Stimulated activated CD4-positive, alpha-beta T cell treated with anti-CD3 and anti-CD28 coated beads, Interleukin-1b, Interleukin-23, amount 100 ng/mL, for 4 hours (primary cell): ENCODE data around the gene SLC35A1.
"Not testable (repeated sequence)": the region's sequence is repeated elsewhere in the genome, so short reads cannot be mapped to it uniquely, and the experiment has no call there.

Experiments used
- DNase-seq, 2 donors: peaks; one replicate each; pipeline ENCODE4 v3.0.0-alpha.2; 2020; ENCODE audit warnings: low read depth in 2 of 2

Gene SLC35A1, protein sequence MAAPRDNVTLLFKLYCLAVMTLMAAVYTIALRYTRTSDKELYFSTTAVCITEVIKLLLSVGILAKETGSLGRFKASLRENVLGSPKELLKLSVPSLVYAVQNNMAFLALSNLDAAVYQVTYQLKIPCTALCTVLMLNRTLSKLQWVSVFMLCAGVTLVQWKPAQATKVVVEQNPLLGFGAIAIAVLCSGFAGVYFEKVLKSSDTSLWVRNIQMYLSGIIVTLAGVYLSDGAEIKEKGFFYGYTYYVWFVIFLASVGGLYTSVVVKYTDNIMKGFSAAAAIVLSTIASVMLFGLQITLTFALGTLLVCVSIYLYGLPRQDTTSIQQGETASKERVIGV

DNA sequence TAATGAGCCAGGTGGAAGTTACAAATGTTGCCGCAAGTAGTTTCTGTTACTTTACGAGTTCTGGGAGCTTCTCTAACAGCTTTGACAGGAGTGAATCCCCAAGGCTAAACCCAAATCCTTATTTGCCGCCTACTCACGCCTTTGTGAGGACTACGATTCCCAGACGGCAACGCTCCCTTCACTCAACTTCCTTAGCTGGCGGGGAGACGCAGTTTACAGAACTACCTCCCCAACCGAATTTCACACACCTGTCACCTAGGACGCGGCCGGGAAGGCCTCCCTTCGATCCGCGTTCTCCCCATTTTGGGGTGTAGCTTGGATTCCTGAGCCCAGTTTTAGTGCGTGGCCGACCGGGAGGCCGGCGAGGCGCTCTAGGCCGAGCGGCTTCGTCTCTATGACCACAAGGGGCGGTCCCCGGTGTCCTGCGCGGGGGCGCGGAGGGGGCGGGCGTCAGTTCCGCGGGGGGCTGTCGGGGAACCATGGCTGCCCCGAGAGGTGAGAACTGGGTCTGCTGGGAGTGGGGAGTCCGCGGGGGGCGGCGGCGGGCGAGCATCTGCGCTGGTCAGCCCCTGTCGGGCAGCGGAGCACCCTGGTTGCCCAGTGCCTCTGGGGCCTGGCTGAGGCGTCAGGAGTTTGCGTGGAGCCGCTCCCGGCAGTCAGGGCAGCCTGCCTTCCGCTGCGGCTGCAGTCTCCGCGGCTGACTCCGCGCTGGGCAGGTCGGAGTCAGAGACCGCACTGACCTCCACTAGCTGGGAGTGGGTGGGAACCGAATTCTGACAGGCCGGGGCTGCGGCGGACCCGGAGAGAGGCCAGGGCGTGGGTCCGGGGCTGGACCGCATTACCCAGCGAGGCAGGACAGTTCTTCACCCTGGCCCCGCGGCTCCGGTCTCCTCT, at the start of gene SLC35A1:
SLC35A1 (plus strand) TSS at position 450 of the 894 bp plus-strand sequence; CDS start at position 480, 30 bp downstream.
- DNase-seq = peak; percentile 82 to 83

DNA sequence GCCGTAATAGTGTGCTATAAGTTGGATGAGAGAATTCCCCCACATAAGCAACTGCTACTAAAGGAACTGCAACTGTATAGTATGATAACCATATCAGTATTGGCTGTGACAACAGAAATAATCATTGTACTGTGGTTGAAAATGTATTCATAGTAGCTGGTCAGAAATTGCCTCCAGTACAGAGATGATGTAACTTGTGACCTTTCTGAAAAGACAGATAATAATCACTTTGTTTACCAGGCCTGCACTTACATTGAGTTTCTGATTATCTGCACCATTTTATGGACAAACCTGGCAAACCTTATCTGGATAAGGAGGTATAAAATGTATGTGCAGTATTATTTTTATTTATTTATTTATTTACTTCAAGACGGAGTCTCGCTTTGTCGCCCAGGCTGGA, 46.0 kb upstream of the SLC35A1 start:
- DNase-seq = no peak

DNA sequence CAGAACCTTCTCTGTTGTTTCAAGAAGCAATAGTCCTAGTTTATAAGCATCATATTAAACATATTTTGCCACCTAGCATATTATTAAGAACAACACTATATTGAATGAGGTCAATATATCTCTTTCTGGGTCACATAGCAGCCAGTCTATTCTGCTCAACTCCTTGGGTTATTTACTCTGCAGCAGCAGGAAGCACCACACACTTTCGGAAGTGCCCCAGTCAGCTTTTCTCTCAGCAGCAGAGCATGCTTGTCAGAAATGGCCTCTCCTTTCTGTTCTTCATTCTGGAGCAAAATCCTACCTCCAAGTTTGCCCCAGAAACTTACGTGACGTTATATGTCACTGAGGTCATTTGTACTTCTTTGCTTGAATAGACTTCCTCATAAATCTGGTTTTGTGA, 42.3 kb upstream of the SLC35A1 start:
- DNase-seq = no peak

DNA sequence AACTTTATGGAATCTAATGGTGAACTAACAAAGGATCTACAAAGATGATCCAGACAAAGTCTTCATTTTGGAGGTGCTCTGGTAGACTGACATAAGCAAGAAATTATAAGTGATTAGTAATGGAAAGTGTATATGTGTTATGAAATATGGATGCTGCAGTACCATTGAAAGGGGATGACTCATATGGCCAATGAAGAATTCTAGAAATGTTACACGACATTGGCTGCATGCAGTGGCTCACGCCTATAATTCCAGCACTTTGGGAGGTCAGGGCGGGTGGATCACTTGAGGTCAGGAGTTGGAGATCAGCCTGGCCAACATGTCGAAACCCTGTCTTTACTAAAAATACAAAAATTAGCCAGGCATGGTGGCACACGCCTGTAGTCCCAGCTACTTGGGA, 41.5 kb upstream of the SLC35A1 start:
- DNase-seq = no peak

DNA sequence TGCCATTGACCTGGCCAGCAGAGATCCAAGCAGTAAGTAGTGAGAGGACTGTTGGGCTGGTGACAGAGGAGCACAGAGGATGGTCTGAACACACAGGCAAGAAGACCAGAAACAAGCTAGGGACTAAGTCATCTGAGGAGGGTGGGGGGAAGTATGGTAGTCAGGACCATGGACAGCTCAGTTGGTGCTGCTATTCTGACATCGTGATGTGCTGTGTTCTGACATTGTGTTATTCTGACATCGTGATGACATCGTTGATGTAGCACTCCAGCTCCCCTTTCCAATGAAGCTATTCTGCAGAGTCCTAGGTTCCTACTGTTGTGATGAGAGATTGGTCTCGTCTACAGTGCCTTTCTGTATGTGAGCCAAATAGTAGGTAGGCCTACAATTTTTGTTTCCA, 36.3 kb upstream of the SLC35A1 start:
- peak; percentile 5 to 8 for DNase-seq

DNA sequence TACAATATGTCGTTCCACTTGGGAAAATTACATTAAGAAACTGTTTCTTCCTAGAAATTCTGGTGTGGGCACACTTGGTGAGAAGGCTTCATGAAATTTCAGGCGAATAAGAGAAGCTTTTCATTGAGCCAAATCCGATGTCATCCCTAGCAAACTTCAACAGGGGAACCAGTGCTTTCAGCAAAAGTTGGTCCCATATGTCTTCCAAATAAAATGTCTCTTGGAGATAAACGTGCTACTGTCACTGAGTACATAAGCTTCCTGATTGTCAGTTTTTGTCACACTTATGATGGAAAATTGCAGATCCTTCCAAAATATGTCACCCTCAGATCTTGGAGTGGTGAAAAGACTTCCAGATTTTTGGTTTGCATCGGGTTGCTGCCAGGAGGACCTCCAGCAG, 31.1 kb upstream of the SLC35A1 start:
- no peak for DNase-seq

DNA sequence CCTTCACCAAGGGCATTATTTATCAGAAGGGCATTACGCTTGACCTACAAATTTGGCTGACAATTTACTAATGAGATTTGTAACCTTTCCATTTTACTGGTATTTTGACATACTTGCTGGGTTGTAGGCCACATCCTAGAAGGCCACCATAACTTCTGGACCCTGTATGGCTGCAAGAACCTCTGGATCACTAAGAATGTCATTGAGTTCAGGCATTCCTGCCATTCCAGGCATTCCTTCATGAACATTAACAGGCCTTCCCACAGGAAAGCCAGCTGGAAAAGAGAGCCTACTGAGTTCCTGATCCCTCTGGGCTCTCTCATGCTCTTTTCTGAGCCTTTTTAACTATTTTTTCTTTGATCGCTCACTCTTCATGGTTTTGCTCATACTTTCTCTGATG, 28.4 kb upstream of the SLC35A1 start:
- DNase-seq = no peak

DNA sequence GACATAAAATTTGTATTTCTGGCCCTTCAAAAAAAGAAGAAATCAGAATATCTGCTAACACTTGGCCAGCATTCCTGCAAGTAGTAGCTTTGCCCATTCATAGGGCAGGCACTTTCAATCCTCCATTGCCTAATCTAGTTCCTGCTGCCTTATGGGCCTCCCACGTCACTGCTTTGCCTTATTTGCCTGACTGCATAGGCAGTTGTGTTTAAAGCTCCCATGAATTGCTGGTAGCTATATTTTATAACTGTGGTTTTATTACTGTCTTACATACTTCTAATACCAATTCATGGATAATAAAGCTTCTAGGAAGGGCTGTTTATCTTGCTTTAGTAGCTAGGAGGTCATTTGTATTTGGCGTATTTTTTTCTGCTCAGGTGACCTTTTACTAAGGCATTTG, 7.7 kb upstream of the SLC35A1 start:
- DNase-seq = no peak

DNA sequence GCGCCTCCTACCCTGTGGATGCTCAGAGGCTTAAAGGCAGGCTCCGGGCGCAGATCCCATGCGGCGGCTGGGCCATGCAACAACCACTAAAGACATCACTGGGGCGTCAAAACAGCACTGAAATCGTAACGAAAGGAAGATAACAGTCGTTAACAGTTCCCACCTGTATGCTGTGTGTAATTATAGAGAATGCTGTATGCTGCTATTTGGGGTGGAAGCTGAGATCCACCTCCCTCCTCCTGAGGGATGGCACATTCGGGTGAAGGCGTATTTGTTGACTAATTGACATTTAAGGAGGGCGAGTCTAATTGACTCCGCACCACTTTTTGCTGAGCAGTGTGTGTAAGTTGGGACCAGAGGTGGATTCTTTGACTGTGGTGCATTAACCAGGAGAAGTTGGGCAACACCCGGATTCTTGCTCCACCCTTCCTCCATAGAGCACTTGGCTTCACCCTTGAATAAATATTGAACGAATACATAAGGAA, 687 bp downstream of the SLC35A1 start:
- DNase-seq = peak in 1 of 2 donors; percentile 30

DNA sequence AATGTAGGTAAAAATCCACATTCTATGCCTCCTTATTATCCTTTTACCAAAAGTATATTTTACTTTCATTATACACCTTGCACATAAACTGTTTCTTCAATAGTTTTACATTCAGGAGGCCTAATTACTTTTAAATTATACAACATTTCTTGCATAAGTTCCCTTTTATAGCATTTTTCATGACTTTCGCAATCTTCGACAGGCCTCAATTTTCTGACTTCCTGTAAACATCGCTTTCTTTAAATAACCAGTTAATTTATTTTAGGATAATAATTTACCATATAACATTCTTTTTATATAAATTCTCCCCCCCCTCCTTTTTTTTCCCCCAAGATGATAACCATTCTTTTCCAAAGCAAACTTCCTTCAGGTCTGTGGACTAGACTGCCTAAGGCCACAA, 9.2 kb downstream of the SLC35A1 start:
- DNase-seq = no peak

DNA sequence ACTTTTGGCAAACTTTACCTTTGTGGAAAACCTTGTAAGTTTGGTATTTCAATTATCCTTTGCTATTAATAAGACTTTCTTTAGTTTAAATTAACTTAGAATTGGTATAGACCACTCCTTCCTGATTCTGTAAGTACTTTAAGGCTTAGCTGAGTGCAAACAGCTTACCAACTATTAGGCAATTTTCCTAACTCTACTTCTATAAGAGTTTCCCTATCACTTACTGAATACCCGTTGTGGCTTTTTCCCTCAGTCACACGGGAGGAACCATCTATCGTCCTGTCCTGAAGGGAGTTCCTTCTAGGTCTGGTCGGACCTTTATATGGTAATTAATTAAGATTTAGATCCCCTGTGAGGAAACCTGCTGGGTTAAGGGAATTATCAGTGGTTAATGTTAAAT, 9.6 kb downstream of the SLC35A1 start:
- no peak for DNase-seq

DNA sequence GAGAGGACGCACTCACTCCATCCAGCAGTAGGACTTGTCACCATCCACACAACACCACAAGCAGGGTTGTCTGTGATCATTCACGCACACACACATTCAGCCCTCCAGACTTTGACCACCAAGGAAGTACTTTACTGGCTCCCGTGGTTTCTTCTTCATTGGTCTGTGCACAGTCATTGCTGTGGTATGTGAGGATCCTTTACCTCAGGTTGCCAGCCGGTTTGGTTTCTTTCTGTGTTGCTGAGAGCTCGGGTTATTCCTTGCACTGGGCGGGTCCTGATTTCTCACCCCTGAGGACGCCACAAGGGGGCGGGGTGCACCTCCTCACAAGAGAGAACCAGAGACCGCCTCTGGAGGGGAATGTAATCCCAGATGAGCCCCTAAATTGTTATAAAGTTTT, 11.2 kb downstream of the SLC35A1 start:
- no peak for DNase-seq

DNA sequence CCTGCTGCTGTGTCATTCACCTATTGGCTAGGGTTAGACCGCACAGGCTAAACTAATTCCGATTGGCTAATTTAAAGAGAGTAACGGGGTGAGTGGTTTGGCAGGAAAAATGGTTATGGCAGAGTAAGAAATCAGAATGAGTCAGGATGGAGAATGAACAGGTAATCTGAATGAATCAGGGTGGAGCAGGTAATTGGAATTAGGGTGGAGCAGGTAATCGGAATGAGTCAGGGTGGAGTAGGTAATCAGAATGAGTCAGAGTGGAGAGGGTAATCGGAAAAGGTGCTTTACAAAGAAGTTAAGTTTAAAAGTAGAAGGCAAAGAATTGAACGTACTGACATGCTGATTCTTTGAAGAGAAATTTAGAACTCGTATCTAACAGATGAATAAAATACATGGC, 11.7 kb downstream of the SLC35A1 start:
- DNase-seq = no peak

DNA sequence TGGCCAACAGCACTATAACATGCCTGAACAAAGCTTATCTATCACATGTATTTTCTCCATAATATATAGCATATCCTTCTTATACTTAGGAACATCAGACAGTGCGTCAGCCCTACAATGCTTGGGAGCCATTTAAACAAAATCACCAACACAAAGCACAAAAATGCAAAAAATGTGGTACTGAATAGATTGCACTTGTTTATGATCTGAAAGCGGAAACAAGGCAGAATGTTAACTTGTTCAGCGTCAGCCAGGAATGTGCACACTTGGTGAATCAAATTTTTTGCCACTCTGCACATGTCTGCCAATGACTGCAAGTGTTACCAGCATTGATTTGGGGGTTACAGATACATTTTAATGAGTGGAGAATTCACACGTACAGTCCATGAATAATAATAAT, 14.8 kb downstream of the SLC35A1 start:
- no peak for DNase-seq

DNA sequence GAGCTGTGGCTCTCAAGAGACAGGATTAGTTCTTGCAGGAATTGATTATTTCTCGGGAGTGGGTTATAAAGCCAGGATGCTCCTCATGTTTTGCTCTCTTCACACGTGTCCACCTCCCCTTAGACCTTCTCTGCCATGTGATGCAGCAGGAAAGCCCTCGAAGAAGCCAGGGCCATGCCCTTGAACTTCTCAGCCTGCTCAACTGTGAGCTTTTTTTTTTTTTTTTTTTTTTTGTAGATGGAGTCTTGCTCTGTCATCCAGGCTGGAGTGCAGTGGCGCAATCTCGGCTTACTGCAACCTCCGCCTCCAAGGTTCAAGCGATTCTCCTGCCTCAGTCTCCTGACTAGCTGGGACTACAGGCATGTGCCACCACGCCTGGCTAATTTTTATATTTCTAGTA, 16.6 kb downstream of the SLC35A1 start:
- DNase-seq = not testable (repeated sequence)

DNA sequence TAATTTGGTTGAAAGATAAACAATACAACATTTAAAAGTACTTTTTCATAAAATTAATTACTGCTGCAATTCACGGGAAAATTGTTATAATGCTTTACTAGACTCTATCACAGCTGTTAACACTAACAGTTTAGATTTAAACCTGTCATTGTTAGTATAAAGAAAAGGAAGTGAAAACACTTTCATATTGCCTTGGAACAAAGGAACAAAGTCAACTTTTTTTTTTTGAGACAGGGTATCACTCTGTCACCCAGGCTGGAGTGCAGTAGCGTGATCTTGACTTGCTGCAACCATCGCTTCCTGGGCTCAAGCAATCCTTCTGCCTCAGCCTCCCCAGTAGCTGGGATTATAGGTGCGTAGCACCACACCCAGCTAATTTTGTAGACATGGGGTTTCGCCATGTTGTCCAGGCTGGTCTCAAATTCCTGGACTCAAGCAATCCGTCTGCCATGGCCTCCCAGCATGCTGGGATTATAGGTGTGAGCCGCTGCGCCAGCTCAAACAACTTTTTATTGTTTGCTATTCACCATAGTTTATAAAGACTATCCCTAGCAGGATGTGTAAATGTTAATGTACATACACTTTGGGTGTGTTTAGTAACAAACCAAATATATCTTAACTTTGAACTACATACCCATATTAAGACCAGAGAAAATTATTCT, 22.1 kb downstream of the SLC35A1 start:
- no peak for DNase-seq

DNA sequence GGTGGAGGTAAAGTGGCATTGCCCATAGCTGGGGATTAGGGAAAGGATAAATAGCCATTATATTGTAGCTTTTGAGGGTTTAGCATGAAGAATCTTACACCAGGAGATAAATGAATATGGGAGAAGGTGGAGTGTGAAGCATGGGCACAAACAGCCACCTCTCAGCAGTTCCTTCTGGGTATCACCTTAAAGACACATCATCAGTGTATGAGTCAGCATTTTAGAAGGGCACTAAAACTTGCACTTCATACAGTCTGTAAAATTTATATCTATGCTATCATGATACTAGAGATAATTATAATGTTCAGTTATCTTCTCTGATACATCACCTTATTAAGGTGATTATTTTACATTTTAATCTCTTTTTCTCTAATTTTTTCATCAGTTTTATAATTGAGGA, 25.3 kb downstream of the SLC35A1 start:
- no peak for DNase-seq

DNA sequence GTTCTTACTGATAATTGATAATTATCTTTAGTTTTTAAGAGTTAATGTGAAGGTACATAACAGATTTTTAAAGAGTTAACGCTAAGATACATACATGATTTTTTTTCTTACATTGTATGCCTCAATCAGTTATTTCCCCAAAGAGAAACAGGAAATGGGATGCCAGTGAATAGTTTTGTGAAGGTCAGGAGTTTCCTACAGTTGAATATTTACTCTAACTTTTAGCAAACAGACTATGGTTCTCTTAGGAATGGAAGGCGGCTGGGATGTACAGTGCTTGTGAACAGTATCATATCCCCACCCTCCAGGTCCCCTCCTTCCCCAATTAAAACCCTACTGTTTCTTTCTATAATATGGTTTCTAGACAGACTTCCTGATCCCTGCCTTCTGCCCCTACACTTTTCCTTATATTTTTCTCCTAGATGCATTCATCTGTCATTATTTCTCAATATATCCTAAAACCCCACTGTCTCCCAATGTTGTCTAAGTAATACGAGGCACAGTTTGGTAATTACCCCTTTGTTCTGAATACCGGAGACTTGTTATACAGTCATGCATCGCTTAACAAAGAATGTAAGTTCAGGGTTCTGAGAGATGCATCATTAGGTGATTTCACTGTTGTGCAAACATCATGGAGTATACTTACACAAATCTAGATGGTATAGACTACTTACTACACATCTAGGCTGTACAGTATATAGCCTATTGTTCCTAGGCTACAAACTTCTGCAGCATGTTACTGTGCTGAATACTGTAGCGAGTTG, 29.2 kb downstream of the SLC35A1 start:
- DNase-seq = no peak

DNA sequence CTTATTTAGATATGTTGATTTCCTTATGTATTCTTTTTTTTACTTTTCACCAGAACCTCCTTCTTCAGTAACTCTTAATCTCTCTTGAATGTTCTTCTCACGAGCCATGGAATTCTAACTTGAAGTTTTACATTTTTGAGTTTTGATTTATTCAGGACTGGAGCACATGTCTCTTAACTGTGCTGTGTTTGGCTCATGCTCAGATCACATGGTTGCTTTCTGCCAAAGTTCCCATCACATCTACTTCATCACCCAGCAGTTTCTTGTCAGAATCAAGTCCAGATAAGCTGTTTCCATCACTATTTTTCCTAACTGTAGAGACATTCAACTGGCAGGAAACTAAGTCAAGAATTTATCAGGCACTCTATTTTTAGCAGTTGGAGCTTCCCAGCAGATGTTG, 31.7 kb downstream of the SLC35A1 start:
- no peak for DNase-seq

DNA sequence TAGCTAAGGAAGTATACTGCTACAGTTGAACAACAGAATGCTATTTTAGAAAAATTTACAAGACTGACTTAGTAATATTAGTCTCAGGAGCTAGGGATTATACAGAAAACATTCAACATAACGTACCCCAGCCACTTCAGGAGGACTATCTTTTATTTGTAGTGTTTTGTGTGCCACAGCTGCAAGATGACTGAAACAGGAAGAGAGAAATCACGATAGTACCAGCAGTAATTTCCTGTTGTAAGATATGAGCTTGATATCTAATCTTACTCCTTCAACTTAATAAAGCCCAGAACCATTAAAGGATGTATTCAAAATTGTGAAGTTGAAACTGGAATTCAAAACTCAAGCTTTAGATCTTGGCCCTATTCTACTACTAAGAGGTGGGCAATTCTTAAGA, 42.1 kb downstream of the SLC35A1 start:
- DNase-seq = no peak

DNA sequence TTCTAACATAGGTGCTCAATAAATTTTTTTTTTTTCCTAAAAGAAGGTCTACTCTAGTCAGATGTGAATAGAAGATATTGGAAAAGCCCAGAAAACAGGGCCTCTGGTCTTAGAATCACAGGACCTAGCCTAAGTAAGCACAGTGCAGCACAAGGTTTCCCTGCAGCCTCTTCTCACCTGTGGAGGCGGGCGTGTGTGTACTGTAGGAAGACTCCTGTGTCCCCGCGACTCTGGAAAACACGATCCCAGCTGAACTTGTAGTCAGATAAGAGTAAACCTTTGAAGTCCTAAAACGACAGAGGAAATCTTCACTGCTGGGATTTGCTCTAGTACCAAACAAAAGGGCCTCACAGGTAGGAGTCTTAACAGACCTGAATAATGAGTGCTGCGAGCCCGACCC, 45.7 kb downstream of the SLC35A1 start:
- DNase-seq = no peak

DNA sequence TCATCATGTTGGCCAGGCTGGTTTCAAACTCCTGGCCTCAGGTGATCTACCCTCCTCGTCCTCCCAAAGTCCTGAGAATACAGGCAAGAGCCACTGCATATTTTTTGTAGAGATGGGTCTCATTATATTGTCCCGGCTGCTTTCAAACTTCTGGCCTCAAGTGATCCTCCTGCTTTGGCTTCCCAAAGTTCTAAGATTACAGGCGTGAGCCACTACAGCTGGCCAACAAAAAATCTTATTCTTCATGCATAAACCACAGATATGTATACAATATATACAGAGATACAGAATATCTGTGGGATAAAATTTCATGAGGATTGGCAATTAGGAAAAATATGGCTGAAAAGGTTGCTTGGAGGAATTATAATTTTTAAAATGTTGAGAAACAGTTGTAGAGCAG, 49.9 kb downstream of the SLC35A1 start:
- no peak for DNase-seq
